Right renal pelvis (tissue), 4 donors: ENCODE results near the gene CPED1. TPM values are rescaled to one million over a fixed set of nuclear protein-coding genes. Genes with fewer than 3 reads are reported as not detected.
"Not testable (repeated sequence)": the region's sequence is repeated elsewhere in the genome, so short reads cannot be mapped to it uniquely, and the experiment has no call there.

Experiments
- DNase-seq, 4 donors: peaks; one replicate each; pipeline ENCODE4 v3.0.0-alpha.2; 2013; ENCODE audit warnings: low read depth in 4 of 4, low spot score in 3 of 4, missing footprints in 1 of 4
- polyA plus RNA-seq, 4 donors: library from polyadenylated mRNA; unstranded; fragments of 120-200 nt; gene quantifications; one replicate each; pipeline ENCODE4 v1.2.1, GENCODE V29; 2013; ENCODE audit not compliant: insufficient read length in 4 of 4

Gene CPED1
- polyA plus RNA-seq, 4 donors = 30.1 to 48.9 (median 43.6) TPM

DNA sequence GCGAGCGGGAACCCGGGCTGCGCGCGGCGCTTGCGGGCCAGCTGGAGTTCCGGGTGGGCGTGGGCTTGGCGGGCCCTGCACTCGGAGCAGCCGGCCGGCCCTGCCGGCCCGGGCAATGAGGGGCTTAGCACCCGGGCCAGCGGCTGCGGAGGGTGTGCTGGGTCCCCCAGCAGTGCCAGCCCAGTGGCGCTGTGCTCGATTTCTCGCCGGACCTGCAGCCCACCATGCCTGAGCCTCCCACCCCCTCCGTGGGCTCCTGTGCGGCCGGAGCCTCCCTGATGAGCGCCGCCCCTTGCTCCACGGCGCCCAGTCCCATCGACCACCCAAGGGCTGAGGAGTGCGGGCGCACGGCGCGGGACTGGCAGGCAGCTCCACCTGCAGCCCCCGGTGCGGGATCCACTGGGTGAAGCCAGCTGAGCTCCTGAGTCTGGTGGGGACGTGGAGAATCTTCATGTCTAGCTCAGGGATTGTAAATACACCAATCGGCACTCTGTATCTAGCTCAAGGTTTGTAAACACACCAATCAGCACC lies 71.5 kb downstream of the CPED1 start:
- DNase-seq = not testable (repeated sequence)

DNA sequence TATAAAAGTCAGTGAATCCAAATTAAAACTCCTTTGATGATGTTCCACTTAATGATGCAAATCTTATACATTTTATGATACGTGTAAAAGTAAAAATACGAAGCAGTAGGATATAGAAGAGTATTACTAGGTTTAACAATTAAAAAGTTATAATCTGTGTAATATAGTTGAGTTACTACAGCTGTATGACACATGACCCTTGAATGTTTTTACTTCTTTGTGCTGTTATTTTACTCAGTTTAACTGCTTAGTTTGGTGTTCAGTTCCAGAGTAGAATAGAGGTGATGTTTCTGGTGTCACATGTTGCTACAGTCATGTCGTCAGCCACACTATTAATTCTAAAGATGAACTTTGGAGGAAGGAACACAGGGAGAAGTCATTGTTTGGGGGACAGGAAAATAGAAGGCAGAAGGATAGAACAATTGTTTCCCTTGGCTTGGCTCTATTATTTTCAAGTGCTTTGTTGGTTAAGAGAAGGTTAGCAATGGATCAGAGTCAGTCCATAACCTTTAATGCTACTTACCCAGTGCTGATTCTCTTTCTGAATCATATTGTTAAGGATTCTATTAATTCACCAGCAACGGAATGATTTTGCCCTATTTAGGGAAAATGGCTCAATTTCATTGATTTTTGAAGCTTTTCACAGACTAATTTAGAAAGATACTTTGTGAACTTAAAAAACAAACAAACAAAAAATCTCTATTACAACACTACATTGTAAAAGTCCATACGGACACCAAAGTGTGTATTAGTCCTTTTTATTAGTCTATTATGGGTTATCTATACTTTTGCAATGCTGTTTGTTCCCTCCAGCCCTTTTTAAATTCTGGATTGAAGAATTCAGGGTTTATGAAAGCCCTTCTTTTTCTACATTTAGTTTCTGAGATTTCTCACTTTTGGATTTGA lies 73.4 kb downstream of the CPED1 start:
- peak in 1 of 4 donors; percentile 42 for DNase-seq

- DNase-seq = no peak
These were observed 74.3 kb downstream of the CPED1 start for GRCh38 chr7:121062671-121063279.

- DNase-seq = not testable (repeated sequence)
These were observed 79.2 kb downstream of the CPED1 start for GRCh38 chr7:121067717-121068116.

DNA sequence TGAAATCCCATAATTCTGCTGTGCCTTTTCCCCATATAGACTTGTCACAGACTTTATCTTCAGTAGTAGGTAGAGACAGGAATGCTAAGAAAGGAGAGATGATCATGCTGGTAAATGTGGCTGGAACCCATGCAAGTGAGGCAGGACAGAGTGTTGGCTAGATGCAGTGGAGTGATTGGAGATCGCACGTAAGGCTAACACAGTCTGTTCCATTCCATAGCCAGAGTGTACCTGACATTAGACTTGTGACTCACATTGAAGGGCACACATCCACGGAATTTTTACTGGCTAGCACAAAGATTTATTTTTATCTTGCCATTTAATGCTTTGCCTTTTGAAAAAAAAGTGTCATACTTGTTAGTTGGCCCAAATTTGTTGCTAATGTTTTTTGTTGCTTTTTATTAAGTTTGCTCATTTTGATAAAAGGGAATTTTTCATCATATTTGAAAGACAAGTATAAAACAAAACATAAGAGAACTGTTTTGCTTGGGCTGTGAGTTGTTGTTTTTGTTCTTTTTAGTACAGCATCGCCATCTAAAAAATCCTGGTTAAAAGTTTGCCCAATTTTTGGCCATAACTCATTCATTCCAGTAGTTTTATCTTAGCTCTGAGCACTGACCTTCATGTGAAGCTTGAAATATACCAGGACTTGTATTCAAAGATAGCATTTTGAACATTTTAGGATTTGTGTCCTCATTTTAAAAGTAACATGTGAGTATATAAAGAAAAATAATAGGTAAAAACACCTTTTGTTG lies 81.0 kb downstream of the CPED1 start:
- DNase-seq = no peak

DNA sequence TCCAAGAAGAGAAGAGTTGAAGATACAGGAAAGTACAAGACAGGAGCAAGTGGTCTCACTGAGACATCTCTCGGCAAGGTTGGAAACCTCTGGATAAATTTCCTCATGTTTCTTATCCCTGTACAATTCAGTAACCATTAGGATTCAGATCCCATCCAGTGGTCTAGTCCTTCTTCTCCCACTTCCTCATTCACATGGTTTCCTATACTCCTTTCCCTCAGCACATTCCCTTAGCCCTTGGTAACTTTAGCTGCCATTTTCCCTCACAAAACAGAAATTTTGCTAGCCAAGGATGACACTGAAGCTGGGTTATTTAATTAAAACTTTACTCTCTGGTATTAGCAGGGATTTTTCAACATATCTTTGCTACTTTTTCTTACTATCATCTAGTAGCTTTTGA lies 82.6 kb downstream of the CPED1 start:
- no peak for DNase-seq

DNA sequence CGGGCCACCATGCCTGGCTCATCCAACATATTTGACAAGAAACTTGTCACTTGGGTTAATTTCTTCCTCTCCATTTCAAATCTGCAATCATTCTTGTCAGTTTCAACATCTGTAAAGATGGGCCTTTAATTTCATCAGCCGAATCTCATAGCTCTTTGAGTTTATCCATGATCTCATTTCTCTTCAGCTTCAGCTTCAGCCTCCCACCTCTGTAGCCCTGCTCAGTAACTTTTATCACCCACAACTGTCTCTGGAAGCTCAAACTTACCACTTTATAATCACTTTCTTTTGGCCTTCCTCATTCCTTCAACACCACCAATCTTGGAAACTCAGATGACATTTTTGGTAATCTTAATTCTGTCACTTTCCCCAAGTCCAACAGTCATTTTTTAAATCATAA lies 83.2 kb downstream of the CPED1 start:
- DNase-seq = no peak

DNA sequence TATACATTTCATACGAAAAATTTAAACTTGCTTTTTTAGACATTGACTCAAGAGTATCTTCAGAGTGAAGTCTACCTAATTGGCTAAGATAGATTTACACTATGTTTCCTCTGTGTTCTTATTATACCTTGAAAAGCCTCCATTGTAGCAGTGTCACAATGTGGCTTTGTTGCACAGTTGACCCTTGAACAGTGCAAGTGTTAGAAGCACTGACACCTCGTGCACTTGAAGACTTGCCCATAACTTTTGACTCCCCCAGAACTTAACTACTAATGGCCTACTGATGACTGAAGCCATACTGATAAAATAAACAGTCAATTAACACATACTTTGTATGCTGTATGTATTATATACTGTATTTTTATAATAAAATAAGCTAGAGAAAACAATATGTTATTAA lies 84.3 kb downstream of the CPED1 start:
- DNase-seq = no peak

- DNase-seq = no peak
These were observed 85.1 kb downstream of the CPED1 start for GRCh38 chr7:121073463-121074099.

- not testable (repeated sequence) for DNase-seq
These were observed 86.9 kb downstream of the CPED1 start for GRCh38 chr7:121075424-121075841.

- no peak for DNase-seq
These were observed 87.4 kb downstream of the CPED1 start for GRCh38 chr7:121075952-121076349.

- no peak for DNase-seq
These were observed 88.0 kb downstream of the CPED1 start for GRCh38 chr7:121076350-121077164.

DNA sequence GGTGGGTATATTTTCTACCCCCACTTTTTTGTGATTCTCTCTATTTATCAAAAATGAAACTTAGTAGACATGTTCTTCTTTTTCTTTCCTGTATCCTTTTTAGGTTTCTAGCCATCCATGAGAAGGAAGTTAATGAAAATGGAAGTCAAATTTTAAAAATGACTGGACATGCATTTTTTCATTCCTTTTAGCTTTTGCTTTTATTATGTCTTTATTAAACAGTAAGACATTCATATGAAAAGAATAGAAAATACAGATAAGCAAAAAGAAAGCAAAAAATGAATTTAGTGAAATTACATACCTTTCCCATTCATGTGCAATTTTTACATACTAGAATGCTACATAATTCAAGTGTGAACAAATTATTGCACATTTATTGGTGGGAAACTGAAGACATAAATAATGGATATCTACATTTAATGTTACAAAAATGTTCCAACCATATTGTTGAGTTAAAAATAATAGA lies 88.7 kb downstream of the CPED1 start:
- DNase-seq = no peak

GRCh38 chr7:121078701-121079227 lies 90.3 kb downstream of the CPED1 start:
- no peak for DNase-seq

- no peak for DNase-seq
These were observed 91.1 kb downstream of the CPED1 start for GRCh38 chr7:121079425-121080169.

DNA sequence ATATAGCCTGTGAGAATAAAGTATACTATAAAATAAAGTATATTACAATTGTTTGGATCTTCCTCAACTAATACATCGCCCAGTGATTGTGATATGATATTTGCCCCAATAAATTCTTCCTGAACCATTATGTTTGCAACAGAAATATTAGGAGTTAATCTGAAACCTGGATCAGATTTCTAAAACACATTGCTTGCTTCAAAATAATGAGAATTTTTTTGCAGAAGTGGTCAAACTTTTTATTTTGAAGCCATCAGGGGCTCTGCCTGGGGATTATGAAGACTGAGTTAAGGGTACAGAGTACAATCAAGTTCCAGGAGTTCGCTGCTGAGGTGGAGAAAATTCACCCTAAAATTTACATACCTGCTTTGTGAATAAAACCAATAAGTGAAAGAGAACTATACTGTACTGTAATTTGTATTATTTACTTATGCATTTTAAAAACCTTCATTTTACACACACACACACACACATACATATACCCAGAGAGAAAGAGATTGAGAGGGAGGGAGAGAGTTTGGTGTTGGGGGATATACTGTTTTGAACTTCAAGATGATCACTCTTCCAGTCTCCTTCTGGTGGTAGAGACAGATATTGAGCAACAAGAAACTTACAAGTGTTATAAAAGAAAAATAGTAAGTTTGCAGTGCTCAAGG lies 91.9 kb downstream of the CPED1 start:
- DNase-seq = no peak

DNA sequence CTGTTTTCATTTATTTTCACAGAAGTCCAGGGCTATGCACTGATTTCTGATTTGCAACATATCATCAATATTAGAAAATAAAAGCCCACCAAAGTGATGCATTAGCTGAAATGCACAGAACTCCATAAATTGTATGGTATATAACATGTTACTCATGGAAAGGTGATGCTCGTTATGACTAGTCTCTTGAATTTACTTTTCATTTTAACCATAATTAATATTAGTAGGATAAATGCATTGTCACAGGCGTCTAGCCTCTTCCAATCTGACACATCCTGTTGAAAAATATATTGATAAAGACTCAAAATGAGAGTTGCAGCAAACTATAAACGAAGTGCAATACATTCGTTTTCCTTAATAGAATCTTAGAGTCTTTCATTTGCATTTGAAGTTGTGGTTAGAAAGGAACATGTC lies 92.4 kb downstream of the CPED1 start:
- DNase-seq = no peak

DNA sequence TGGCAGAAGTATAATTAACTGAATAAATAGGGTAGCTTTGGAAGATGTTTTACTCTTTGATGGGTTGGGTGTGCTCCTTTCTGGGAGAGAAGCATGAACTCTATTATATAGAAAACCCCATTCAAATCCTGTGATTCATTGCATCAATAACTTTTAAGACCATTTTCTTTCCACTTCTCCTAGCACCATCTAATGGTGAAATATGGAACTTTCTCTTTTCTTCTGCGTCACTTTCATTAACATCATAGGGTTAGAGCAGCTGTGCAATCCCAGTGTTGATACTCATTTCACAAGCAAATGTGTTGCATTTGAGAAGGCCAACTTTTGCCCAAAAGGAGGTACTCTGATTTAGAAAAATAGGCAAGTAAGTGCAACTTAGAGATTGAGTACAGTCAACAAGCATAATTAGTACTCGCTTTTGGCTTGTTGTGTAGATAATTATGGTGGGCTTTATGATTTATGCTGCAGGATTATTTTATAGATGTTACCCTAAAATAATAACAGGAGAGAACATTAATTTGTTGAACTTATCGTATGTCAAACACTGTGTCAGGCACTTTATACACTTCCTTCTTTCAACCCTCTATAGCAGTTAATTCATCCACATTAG lies 92.9 kb downstream of the CPED1 start:
- peak in 3 of 4 donors; percentile 51 to 69 (median 52) for DNase-seq
